PC-3 (cell line): ENCODE results near the gene SIT1. TPM values are rescaled to one million over a fixed set of nuclear protein-coding genes. Genes with fewer than 3 reads are reported as not detected.

ENCODE experiments used
- ATAC-seq: fragments of 200-7000 bp; cut with Tn5 transposase; 2 replicates; pipeline ENCODE4 v1.9.1; 2020; ENCODE audit warnings: mild to moderate bottlenecking, moderate library complexity
- BruUV-seq: library from RNA; stranded (reverse); fragments of 400-500 nt; replicated peaks from 2 replicates; lab custom pipeline; 2021; lab: Mats Ljungman, UMichigan
- CTCF ChIA-PET: fragments of 300-600 bp; sonication (Branson Sonifier 250); formaldehyde crosslinking; loops from one replicate; lab custom pipeline; 2022; ENCODE audit warnings: antibody characterized with exemption; lab: Charles Lee
- POLR2A ChIA-PET: fragments of 300-600 bp; sonication (Branson Sonifier 250); formaldehyde crosslinking; loops from one replicate; lab custom pipeline; 2022; ENCODE audit warnings: antibody characterized with exemption; ENCODE audit not compliant: unreplicated experiment; lab: Charles Lee
- DNase-seq: peaks from one replicate; pipeline ENCODE4 v3.0.0-alpha.2; 2015
- H2AFZ ChIP-seq: fragments of 300-600 bp; sonication (generic); 2 replicates; pipeline ENCODE4 v1.6.0; 2016; ENCODE audit warnings: antibody characterized with exemption, low read length
- H3F3A ChIP-seq: fragments of 300-600 bp; sonication (generic); one replicate; pipeline ENCODE4 v1.6.0; 2017; ENCODE audit warnings: antibody characterized with exemption, low read length, control low read depth, mild to moderate bottlenecking; ENCODE audit not compliant: unreplicated experiment
- H3K27ac ChIP-seq: fragments of 300-600 bp; sonication (generic); 2 replicates; pipeline ENCODE4 v1.5.1; 2016; ENCODE audit warnings: mild to moderate bottlenecking, low read length
- H3K27me3 ChIP-seq: fragments of 300-600 bp; sonication (generic); 2 replicates; pipeline ENCODE4 v1.6.1; 2016; ENCODE audit warnings: low read length, mixed read lengths
- H3K36me3 ChIP-seq: fragments of 300-600 bp; sonication (generic); 2 replicates; pipeline ENCODE4 v1.6.1; 2016; ENCODE audit warnings: low read depth, mixed run types, low read length, mixed read lengths
- H3K4me1 ChIP-seq: fragments of 300-600 bp; sonication (generic); 2 replicates; pipeline ENCODE4 v1.5.1; 2016; ENCODE audit warnings: low read length; ENCODE audit not compliant: insufficient read depth
- H3K4me2 ChIP-seq: fragments of 300-600 bp; sonication (generic); 2 replicates; pipeline ENCODE4 v1.6.0; 2016; ENCODE audit warnings: low read length
- H3K4me3 ChIP-seq: fragments of 300-600 bp; sonication (generic); 2 replicates; pipeline ENCODE4 v1.5.1; 2016; ENCODE audit warnings: mild to moderate bottlenecking, low read length, mixed read lengths
- H3K79me2 ChIP-seq: fragments of 300-600 bp; sonication (generic); 2 replicates; pipeline ENCODE4 v1.6.1; 2017; ENCODE audit warnings: low read length, mixed read lengths
- H3K9ac ChIP-seq: fragments of 300-600 bp; sonication (generic); 2 replicates; pipeline ENCODE4 v1.6.0; 2016; ENCODE audit warnings: mild to moderate bottlenecking, low read length
- H3K9me2 ChIP-seq: fragments of 300-600 bp; sonication (generic); replicated peaks from 2 replicates; pipeline ENCODE4 v1.6.1; 2016; ENCODE audit warnings: mixed run types, low read length, mixed read lengths
- H3K9me3 ChIP-seq: fragments of 300-600 bp; sonication (generic); 2 replicates; pipeline ENCODE4 v1.6.1; 2016; ENCODE audit warnings: low read length, mixed read lengths
- H4K20me1 ChIP-seq: fragments of 300-600 bp; sonication (generic); 2 replicates; pipeline ENCODE4 v1.6.1; 2016; ENCODE audit warnings: low read length, mixed read lengths
- EZH2 ChIP-seq: fragments of 300-600 bp; sonication (generic); IDR thresholded peaks from one replicate; pipeline ENCODE4 v1.6.1; 2017; ENCODE audit warnings: antibody characterized with exemption, mild to moderate bottlenecking, low read length; ENCODE audit not compliant: unreplicated experiment
- EZH2phosphoT487 ChIP-seq: fragments of 300-600 bp; sonication (generic); IDR thresholded peaks from 2 replicates; pipeline ENCODE4 v1.6.1; 2018; ENCODE audit warnings: mild to moderate bottlenecking, antibody characterized with exemption, low read length, borderline replicate concordance
- intact Hi-C: fragments of 100-400 bp; cut with micrococcal nuclease; formaldehyde crosslinking; loops from 2 replicates; pipeline ENCODE4 v1.9.0; 2023
- total RNA-seq: library from RNA; depleted of rRNA; stranded (reverse); fragments of >200 nt; gene quantifications from 2 replicates; pipeline ENCODE4 v1.2.3, GENCODE V29; 2014
- TF ChIP-seq, protein P1 (sequence below): fragments of 300-600 bp; sonication (generic); conservative IDR thresholded peaks from 2 replicates; pipeline ENCODE4 v1.5.1; 2017; ENCODE audit warnings: antibody characterized with exemption, low read depth, mild to moderate bottlenecking, low read length

Gene SIT1
- total RNA-seq, 1 experiment from 2014 or later, result not detected

DNA sequence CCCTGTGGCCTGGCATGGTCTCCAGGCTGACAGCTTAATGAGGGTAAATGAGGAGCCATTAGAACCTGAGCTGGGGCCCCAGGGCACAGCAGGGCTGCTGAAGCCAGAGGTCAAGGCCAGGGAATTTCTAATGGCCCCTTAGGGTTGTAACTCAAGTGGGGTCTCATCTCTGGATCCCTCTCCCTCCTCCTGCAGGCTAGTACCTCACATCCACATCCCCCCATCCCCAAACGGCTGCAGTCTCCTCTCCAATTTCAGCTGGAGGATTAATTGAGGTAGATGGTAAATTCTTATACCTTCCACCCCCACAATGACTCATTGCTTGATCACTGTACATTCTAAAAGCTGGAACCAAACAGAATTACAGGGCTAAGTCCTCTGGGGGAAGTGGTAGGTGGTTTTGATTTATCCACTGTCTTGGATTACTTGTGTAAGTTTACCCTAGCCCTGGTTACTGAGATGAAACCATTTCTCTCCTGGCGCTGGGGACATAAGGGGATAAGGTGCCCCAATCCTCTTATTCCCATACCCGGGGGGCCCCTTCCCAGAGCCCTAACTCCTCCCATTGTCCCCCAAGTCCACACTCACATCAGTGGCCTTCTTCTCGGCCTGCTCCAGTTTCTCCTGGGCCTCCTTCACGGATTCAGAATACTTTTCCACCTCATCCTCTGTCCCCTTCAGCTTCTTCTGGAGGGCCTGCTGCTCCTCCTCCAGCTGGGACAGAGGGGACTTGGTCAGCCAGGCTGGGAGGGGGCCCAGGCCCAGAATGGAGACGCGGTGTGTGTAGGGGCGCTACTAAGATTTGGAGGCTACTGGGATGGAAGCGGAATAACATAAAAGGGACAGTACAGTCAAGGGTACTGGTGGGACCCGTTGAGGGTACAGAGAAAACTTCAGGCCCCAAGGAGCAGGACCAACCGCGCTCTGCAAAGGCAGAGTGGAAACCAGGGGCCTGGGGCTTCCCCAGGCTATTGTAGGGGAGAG is 38.1 kb upstream of the SIT1 start:
- no peaks in the 10 kb centered on the region for H3K9me3 ChIP-seq
- H3K79me2 ChIP-seq, result no peaks in the 10 kb centered on the region
- ChIA-PET CTCF (no interaction called here), POLR2A (interaction anchor here (0.5 to 0.6 kb wide), 2 partner anchors 25 to 1071 kb away, joined by 3 to 4 read pairs; no protein-coding TSS in a partner anchor)
- intact Hi-C loops, result no loop called here
- H3K27ac ChIP-seq, result peak overlapping the region; percentile 87
- H3K36me3 ChIP-seq, result no peaks in the 10 kb centered on the region
- H3F3A ChIP-seq, result no peaks in the 10 kb centered on the region
- H3K27me3 ChIP-seq, result no peaks in the 10 kb centered on the region
- H3K9ac ChIP-seq, result peak overlapping the region; percentile 47
- no peaks in the 10 kb centered on the region for H3K9me2 ChIP-seq
- no peaks in the 10 kb centered on the region for H4K20me1 ChIP-seq
- TSS peak; percentile 48 for BruUV-seq
- TF ChIP-seq, protein P1, sequence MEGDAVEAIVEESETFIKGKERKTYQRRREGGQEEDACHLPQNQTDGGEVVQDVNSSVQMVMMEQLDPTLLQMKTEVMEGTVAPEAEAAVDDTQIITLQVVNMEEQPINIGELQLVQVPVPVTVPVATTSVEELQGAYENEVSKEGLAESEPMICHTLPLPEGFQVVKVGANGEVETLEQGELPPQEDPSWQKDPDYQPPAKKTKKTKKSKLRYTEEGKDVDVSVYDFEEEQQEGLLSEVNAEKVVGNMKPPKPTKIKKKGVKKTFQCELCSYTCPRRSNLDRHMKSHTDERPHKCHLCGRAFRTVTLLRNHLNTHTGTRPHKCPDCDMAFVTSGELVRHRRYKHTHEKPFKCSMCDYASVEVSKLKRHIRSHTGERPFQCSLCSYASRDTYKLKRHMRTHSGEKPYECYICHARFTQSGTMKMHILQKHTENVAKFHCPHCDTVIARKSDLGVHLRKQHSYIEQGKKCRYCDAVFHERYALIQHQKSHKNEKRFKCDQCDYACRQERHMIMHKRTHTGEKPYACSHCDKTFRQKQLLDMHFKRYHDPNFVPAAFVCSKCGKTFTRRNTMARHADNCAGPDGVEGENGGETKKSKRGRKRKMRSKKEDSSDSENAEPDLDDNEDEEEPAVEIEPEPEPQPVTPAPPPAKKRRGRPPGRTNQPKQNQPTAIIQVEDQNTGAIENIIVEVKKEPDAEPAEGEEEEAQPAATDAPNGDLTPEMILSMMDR, result no peak
- TF ChIP-seq EZH2 (no peak), EZH2phosphoT487 (no peak)
- no peak overlapping the region for H2AFZ ChIP-seq
- peak overlapping the region; percentile 52; the same call in 1 of the 2 replicates for H3K4me3 ChIP-seq
- DNase-seq (peak; percentile 86), ATAC-seq (peak; percentile 85)
- peak overlapping the region; percentile 88 for H3K4me2 ChIP-seq
- peaks cover 32% of the 10 kb centered on the region for H3K4me1 ChIP-seq

DNA sequence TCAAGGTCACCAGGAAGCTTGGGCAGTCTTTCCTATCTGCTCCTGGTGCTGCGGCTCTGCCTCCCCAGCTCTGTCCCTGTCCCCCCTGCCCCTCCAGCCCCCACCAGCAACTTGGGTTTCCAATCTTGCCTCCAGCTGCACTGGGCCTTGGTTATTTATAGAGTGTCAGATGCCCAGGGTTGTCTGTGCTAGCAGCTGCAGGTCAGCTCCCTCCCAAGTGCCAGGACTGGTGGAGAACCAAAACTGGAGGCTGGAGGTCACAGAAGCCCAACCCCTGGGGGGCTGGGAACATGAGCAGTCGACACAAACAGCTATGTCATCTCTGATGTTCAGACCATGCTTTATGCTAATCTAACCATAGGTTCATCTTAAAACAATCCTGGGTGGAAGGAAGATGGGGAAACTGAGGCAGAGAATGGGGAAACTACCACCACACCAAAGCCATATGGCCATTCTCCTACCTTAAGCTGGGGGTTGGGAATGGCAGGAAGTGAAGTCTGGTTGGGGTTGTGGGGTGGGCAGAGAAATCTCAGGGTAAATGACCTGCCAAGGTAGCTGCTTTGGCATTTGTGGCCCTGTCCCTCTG is 37.3 kb upstream of the SIT1 start:
- Histone ChIP-seq H3K9me2 (no peaks in the 10 kb centered on the region), H3K9ac (no peak overlapping the region), H4K20me1 (no peaks in the 10 kb centered on the region), H3K27ac (peak overlapping the region; percentile 87), H3K4me1 (peaks cover 32% of the 10 kb centered on the region), H2AFZ (no peak overlapping the region), H3K4me3 (peak overlapping the region; percentile 35; the same call in 1 of the 2 replicates), H3K4me2 (peak overlapping the region; percentile 88), H3K9me3 (no peaks in the 10 kb centered on the region), H3F3A (no peaks in the 10 kb centered on the region), H3K36me3 (no peaks in the 10 kb centered on the region), H3K27me3 (no peaks in the 10 kb centered on the region), H3K79me2 (no peaks in the 10 kb centered on the region)
- BruUV-seq, result no TSS peak
- TF ChIP-seq, protein P1, result no peak
- no peak for TF ChIP-seq EZH2
- TF ChIP-seq EZH2phosphoT487, result no peak
- intact Hi-C loops, result no loop called here
- DNase-seq (no peak), ATAC-seq (no peak)
- POLR2A ChIA-PET, result no interaction called here
- CTCF ChIA-PET, result no interaction called here
